ENCODE measurements around the gene PLAGL2. TPM values are rescaled to one million over a fixed set of nuclear protein-coding genes. Genes with fewer than 3 reads are reported as not detected.

The PLAGL2 gene
- total and polyA plus RNA-seq, 2 of the 8 experiments (the other 6 are each of a cell fraction or from before 2014, with no cell fraction given): 20.6 to 25.4 TPM

GRCh38 chr20:32248043-32248442 lies 40.5 kb upstream of the PLAGL2 start:
- 91% methylated on average over 5 of the region's 5 CpGs; no CpG with 5 or more reads in 1 of the 2 experiments for WGBS, 2 experiments (ENCODE audit: extremely low coverage in 1 of 2, insufficient coverage in 1 of 2, insufficient read length in 1 of 2, insufficient replicate concordance in 2 of 2, low coverage in 1 of 2, low lambda C conversion rate in 2 of 2, missing lambda C conversion rate in 1 of 2)
- Histone ChIP-seq H3K56ac (replicated peaks; ENCODE audit: insufficient read length, low read depth, low read length) (no peak overlapping the region), H4K5ac (ENCODE audit: insufficient read length, low read depth, low read length) (no peak overlapping the region), H3K27me3 (replicated peaks in 1 of 4; ENCODE audit: control insufficient read depth in 3 of 4, extremely low read depth in 1 of 4, insufficient read depth in 3 of 4, low read length in 3 of 4) (0 out of 7 replicates have a peak, but pooled peaks cover 0 to 2% (median 0%) of the 10 kb centered on the region in 4 experiments), H3K9me3 (ENCODE audit: insufficient read depth in 2 of 2, low read depth in 1 of 2, low read length in 1 of 2) (peaks cover 0 to 3% of the 10 kb centered on the region in 2 experiments; a peak in 2 of 4 replicates), H3K4me1 (replicated peaks in 1 of 4; ENCODE audit: control insufficient read depth in 3 of 4, insufficient read depth in 4 of 4, low read length in 3 of 4) (no peaks in the 10 kb centered on the region), H3K4me2 (ENCODE audit: insufficient read depth in 1 of 2, low read depth in 2 of 2, low read length in 2 of 2) (no peak overlapping the region), H3K9ac (replicated peaks in 1 of 4; ENCODE audit: extremely low read depth in 1 of 4, low read depth in 3 of 4, low read length in 3 of 4) (no peak overlapping the region), H2BK15ac (ENCODE audit: low read length) (no peak overlapping the region), H4K20me1 (replicated peaks in 1 of 2; ENCODE audit: control insufficient read depth in 1 of 2, insufficient read depth in 2 of 2, low read length in 2 of 2) (no peaks in the 10 kb centered on the region), H2AK5ac (ENCODE audit: low read depth, low read length) (no peak overlapping the region), H2AFZ (ENCODE audit: low read length) (no peak overlapping the region), H3K4ac (replicated peaks; ENCODE audit: insufficient read length, low read depth, low read length) (no peak overlapping the region), H2BK120ac (replicated peaks; ENCODE audit: low read depth, low read length) (no peak overlapping the region), H2BK12ac (ENCODE audit: low read depth, low read length) (no peak overlapping the region), H3K79me2 (ENCODE audit: control insufficient read depth in 1 of 2, insufficient read depth in 2 of 2, low read length in 2 of 2) (no peaks in the 10 kb centered on the region), H2BK20ac (ENCODE audit: low read length) (no peak overlapping the region), H3K18ac (ENCODE audit: extremely low read depth, low read length) (no peak overlapping the region), H3K79me1 (ENCODE audit: low read depth, low read length) (no peaks in the 10 kb centered on the region), H3K4me3 (ENCODE audit: extremely low read depth in 1 of 4, insufficient read depth in 2 of 4, low read depth in 3 of 4, low read length in 4 of 4) (no peak overlapping the region), H3K27ac (ENCODE audit: low read depth, low read length) (no peak overlapping the region), H4K91ac (replicated peaks; ENCODE audit: insufficient read length, low read length) (no peak overlapping the region), H4K8ac (ENCODE audit: extremely low read depth, insufficient read depth, low read length) (no peak overlapping the region), H2BK5ac (ENCODE audit: low read depth, low read length) (no peak overlapping the region), H3K23me2 (ENCODE audit: low read depth, low read length) (no peaks in the 10 kb centered on the region), H3K23ac (ENCODE audit: insufficient read length) (no peak overlapping the region), H3K36me3 (ENCODE audit: control insufficient read depth in 2 of 4, insufficient read depth in 4 of 4, low read length in 3 of 4) (no peaks in the 10 kb centered on the region), H3K14ac (ENCODE audit: insufficient read length) (no peak overlapping the region)
- FAIRE-seq (no peak), DNase-seq (ENCODE audit: low read depth in 1 of 2, low spot score in 2 of 2) (no peak)
- TF ChIP-seq POU5F1 (IDR thresholded peaks at IDR 0.05; ENCODE audit: low read depth, low read length) (no peak), RFX5 (IDR thresholded peaks at IDR 0.05; ENCODE audit: borderline replicate concordance, low read depth, low read length) (no peak), SRF (IDR thresholded peaks at IDR 0.05; ENCODE audit: low read depth, low read length) (no peak), EP300 (IDR thresholded peaks at IDR 0.05; ENCODE audit: borderline replicate concordance in 1 of 2, low read depth in 2 of 2, low read length in 2 of 2) (no peak), SUZ12 (IDR thresholded peaks at IDR 0.05; ENCODE audit: low read length) (no peak), CHD1 (IDR thresholded peaks at IDR 0.05; ENCODE audit: low read depth, low read length) (no peak), GTF2F1 (IDR thresholded peaks at IDR 0.05; ENCODE audit: borderline replicate concordance, low read depth, low read length) (no peak), CBX5 (IDR thresholded peaks at IDR 0.05; ENCODE audit: low read depth, low read length) (no peak), BCL11A (IDR thresholded peaks at IDR 0.05; ENCODE audit: low read depth in 2 of 2, low read length in 2 of 2) (no peak)
- TF ChIP-seq, protein P1, sequence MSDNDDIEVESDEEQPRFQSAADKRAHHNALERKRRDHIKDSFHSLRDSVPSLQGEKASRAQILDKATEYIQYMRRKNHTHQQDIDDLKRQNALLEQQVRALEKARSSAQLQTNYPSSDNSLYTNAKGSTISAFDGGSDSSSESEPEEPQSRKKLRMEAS (IDR thresholded peaks at IDR 0.05): no peak
- CTCF ChIA-PET (ENCODE audit: partially characterized antibody): interaction anchor here (0.7 kb wide), 1 partner anchor 181 kb away, joined by 3 read pairs; no protein-coding TSS in a partner anchor
- POLR2A ChIA-PET (ENCODE audit: partially characterized antibody): interaction anchor here (0.8 kb wide), 1 partner anchor 11 kb away, joined by 3 read pairs; no protein-coding TSS in a partner anchor

All from H1 (cell line).